Stimulated activated CD4-positive, alpha-beta T cell treated with anti-CD3 and anti-CD28 coated beads, Interleukin-15, amount 100 ng/mL, for 48 hours (primary cell): ENCODE measurements around the gene KITLG.
"Not testable (repeated sequence)": the region's sequence is repeated elsewhere in the genome, so short reads cannot be mapped to it uniquely, and the experiment has no call there.

Experiments used
- DNase-seq, 2 donors: peaks; one replicate each; pipeline ENCODE4 v3.0.0-alpha.2; 2020; ENCODE audit warnings: low read depth in 2 of 2

KITLG gene

GRCh38 chr12:88580051-88580871, at the start of gene KITLG:
TSS of gene KITLG (minus strand) at chr12:88580471. CDS start at chr12:88580278, 193 bp downstream.
- no peak for DNase-seq

GRCh38 chr12:88628856-88629509, 48.7 kb upstream of the KITLG start:
- DNase-seq = no peak

- not testable (repeated sequence) for DNase-seq
Observed at GRCh38 chr12:88628035-88628434, 47.8 kb upstream of the KITLG start.

GRCh38 chr12:88627501-88627900, 47.2 kb upstream of the KITLG start:
- no peak for DNase-seq

- no peak for DNase-seq
Observed at GRCh38 chr12:88625356-88625755, 45.1 kb upstream of the KITLG start.

GRCh38 chr12:88624911-88625310, 44.6 kb upstream of the KITLG start:
- no peak for DNase-seq

- no peak for DNase-seq
Observed at GRCh38 chr12:88623777-88624548, 43.7 kb upstream of the KITLG start.

- no peak for DNase-seq
Observed at GRCh38 chr12:88617352-88617751, 37.1 kb upstream of the KITLG start.

- DNase-seq = no peak
Observed at GRCh38 chr12:88615490-88615889, 35.2 kb upstream of the KITLG start.

- DNase-seq = no peak
Observed at GRCh38 chr12:88604646-88605045, 24.4 kb upstream of the KITLG start.

GRCh38 chr12:88600272-88600671, 20.0 kb upstream of the KITLG start:
- no peak for DNase-seq

GRCh38 chr12:88597365-88597764, 17.1 kb upstream of the KITLG start:
- DNase-seq = no peak

GRCh38 chr12:88595697-88596096, 15.4 kb upstream of the KITLG start:
- no peak for DNase-seq

- DNase-seq = no peak
Observed at GRCh38 chr12:88594780-88595179, 14.5 kb upstream of the KITLG start.

GRCh38 chr12:88591343-88591742, 11.1 kb upstream of the KITLG start:
- no peak for DNase-seq

GRCh38 chr12:88590851-88591250, 10.6 kb upstream of the KITLG start:
- DNase-seq = no peak

- DNase-seq = no peak
Observed at GRCh38 chr12:88585077-88585476, 4.8 kb upstream of the KITLG start.

- DNase-seq = no peak
Observed at GRCh38 chr12:88579601-88580050, 645 bp downstream of the KITLG start.

GRCh38 chr12:88579161-88579517, 1.1 kb downstream of the KITLG start:
- no peak for DNase-seq

GRCh38 chr12:88578276-88579160, 1.8 kb downstream of the KITLG start:
- DNase-seq = no peak

GRCh38 chr12:88577537-88577936, 2.7 kb downstream of the KITLG start:
- DNase-seq = no peak
